Gastroesophageal sphincter (tissue), 3 donors: Measurements from ENCODE around the gene MYRIP.

Source experiments
- EP300 ChIP-seq: sonication (generic); formaldehyde crosslinking; IDR thresholded peaks from one replicate; pipeline ENCODE4 v1.6.1; 2017; ENCODE audit warnings: antibody characterized with exemption, mild to moderate bottlenecking
- TF ChIP-seq, protein P1 (sequence below), 4 experiments: fragments of 200-600 bp in 2 of 4; fragments of 450-650 bp in 2 of 4; sonication (generic) in 1 of 4; IDR thresholded peaks; one replicate each; pipeline ENCODE4 v1.5.1; 2017 to 2019; ENCODE audit warnings: antibody characterized with exemption in 4 of 4, mild to moderate bottlenecking in 2 of 4, moderate library complexity in 2 of 4

DNA sequence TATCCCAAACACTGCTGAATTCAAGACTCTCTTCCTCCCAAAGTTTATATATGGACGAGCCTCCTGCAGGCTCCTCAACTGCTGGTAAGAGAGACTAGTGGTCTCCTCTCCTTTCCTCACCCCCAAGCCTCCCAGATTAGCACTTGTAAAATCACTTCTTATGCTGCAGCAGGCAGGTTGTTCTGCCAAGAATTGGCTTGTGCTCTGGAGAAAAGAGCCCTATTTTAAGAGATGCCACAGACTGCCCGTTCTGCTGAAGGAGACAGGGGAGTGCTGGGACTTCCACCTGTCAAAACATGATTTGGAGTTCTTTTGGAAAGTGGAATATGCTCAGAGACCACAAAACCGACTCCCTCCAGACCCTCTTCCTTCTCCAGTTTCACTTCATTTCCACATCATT is 269.2 kb downstream of the MYRIP start:
- TF ChIP-seq, protein P1, sequence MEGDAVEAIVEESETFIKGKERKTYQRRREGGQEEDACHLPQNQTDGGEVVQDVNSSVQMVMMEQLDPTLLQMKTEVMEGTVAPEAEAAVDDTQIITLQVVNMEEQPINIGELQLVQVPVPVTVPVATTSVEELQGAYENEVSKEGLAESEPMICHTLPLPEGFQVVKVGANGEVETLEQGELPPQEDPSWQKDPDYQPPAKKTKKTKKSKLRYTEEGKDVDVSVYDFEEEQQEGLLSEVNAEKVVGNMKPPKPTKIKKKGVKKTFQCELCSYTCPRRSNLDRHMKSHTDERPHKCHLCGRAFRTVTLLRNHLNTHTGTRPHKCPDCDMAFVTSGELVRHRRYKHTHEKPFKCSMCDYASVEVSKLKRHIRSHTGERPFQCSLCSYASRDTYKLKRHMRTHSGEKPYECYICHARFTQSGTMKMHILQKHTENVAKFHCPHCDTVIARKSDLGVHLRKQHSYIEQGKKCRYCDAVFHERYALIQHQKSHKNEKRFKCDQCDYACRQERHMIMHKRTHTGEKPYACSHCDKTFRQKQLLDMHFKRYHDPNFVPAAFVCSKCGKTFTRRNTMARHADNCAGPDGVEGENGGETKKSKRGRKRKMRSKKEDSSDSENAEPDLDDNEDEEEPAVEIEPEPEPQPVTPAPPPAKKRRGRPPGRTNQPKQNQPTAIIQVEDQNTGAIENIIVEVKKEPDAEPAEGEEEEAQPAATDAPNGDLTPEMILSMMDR (IDR thresholded peaks at IDR 0.05), result no peak
- no peak for TF ChIP-seq EP300
